GM21381 (cell line): ENCODE results near the gene ITPKB.
A peak's percentile ranks its signal among the peaks of the same experiment; 100 is the strongest.

Source experiments
- ATAC-seq: cut with Tn5 transposase; IDR thresholded peaks from one replicate; pipeline ENCODE4 v1.9.1; 2021; ENCODE audit warnings: mild to moderate bottlenecking, moderate library complexity; ENCODE audit not compliant: unreplicated experiment

Gene ITPKB

DNA sequence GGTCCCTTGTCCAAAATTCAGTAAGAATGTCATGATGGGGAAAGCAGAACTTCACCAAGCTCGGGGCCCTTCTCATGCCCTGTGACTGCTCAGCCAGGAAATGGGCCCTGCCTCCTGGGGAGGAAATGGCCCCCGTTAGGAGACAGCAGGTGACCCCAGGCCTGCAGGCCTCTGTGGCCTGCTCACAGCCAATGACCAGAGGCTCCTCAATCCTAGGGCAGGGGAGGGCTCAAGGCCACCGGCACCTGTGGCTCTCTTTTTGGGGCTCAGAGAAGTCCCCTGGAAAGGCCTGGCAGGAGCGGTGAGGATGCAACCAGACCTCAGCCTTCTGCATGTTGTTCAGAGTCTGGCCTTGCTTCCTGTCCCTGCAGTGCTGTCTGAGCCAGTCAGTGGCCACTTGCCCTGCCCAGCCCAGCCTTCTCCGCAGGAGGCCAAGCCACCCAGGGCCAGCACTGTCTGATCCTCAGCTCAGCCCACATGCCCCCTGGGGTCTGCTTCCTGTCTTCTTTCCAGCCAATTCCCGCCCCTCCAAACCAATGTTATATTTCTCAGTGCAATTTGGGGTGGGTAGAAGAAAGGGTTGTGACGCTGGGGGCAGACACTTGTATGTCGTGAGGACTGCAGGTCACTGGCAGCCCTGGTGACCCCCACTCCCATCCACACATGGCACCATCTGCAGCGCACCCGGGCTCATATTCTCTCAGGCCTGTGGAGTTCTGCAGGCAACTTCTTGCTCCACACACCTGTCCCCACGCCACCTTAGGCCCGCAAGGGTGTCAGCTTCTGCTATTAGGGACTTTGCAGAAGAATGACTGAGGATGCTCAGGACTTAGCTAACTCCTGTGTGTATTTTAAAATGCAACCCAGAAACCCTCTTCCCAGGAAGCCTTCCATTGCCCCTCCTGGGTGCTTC, 83.6 kb downstream of the ITPKB start:
- ATAC-seq: no peak

DNA sequence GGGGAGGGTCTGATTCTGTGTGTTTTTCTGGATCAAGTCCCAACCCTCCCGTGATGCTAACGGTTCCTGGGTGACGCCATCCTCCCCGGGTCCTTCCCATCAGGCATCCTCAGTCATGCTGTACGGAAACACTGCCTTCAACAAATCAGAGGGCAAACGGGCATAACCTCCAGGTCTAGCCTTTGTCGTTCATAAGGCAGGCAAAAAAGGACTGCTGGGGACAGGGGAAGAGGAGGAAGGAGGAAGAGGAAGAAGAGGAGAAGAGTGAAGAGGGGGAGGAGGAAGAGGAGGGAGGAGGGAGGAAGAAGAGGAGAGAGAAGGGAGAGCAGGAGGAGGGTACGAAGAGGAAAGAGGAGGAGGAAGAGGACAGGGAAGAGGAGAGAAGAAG, 84.4 kb downstream of the ITPKB start:
- ATAC-seq: no peak

GRCh38 chr1:226654046-226654667, 84.9 kb downstream of the ITPKB start:
- no peak for ATAC-seq

DNA sequence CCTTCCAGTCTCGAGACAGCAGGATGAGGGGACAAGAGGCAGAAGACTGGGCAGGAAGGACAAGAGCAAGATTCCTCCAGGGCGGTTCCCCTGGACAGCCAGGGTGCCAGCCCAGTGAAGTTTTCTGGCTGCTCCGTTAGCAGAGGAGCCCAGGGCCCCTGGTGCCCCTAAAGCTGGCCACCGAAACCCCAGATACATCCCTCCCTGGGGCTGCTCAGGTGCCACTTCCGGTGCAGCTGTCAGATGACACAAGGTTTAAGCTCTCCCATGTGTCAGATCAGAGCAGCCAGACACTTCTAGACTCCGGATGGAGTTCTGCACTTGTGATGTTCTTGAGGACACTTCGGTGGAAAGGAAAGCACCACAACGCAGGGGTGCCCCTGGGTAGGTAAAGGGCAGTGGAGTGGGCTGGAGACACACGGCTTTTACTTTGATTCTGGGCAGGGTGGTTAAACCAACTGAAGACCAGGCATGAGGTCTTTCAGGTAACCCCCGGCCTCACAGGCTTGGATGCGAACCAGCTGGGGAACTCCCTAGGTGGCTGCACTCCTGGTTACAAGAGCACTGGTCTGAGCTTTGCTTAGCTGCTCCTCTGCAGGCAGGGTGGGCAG, 85.7 kb downstream of the ITPKB start:
- ATAC-seq: peak; percentile 77

DNA sequence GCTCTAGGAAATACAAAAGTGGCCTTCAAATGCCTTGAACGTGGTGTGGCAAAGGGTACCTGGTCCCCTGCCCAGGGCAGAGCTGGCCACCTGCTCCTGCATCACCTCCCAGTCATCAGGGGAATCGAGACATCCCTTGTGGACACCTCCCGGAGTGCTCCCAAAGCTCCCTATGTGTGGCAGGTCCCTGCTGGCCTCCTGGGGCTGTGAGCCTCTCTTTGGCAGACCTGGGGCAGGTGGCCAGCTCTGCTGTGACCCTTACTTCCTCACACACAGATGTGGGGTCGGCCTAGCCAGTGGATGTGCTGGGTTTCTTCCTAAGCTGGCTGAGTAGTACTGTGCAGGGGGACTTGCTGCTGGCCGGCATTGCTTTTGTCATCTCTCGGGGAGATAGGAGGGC, 86.5 kb downstream of the ITPKB start:
- no peak for ATAC-seq

DNA sequence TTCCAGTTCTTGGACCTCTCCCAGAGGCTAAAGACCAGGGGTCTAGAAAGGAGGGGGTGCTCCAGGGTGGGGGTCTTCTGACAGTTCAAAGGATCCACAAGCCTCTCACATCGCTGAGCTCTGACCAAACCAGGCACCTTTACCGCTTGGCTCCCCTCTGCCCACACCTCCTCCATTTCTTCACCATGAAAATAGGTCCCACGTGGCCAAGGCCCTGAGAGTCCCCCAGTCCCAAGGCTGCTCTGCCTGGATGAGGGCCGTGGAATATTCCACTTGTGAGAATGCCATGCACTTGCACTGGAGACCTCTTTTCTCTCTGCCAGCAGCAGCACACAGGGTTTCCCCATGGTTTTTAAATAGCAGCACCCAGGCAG, 87.4 kb downstream of the ITPKB start:
- ATAC-seq: no peak

DNA sequence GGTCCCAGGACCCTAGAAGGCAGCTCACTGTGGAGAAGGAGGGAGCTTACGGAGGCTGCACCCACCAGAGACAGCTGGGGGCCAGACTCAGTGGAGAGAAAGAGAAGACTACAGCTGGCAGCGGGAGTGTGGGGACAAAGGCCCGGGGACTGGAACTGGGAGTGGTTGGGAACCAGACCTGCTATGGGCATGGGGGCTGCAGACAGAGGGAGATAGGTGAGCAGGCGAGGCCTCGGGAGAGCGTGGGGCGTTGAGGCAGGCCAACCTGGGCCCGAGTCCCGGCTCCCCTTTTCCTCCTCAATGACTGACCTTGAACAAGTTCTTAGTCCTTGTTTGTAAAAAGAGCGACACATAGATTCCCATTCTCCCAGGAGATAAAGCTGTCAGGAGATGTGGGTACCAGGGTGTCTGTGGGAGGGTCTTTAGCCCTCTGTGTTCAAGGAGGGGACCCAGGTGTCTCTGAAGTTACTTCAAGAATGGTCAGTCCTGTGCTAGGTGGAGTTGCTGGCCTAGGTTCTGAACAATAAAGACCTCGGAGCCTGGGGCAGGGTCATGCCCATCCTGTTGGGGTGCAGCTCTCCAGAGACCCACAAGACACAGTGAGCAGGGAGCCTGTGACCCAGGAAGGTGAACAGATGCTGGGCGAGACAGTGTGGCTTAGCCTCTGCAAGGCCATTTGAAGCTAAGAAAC, 87.9 kb downstream of the ITPKB start:
- ATAC-seq: no peak

DNA sequence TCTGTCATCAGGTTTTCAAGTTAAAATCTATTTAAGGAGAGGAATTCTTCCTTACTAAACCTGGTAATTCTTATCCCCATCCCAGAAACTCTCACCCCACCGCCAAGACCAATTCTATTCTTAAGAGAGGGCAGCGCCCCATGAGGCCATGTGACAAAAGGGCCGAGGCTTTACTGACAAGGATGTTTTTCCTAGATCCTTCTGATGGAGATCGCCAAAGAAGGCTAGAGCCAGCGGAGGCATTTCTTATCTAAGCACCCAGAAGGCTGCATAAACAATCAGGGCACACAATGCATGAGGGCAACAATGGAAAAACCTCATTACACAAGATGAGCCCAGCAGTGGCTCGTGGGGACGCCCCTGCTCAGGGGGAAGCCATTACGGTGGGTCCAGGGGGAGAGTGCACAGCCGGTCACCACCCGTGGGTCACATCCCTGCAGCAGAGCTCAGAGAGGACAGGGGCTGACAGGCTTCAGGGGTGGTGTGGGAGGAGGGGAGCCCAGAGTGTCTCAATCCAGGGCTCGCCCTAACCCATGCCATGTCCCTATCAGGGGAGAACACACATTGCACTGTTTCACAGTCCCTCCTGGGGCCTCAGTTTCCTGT, 88.7 kb downstream of the ITPKB start:
- no peak for ATAC-seq

- ATAC-seq: no peak
Observed at GRCh38 chr1:226649780-226650179, 89.3 kb downstream of the ITPKB start.

DNA sequence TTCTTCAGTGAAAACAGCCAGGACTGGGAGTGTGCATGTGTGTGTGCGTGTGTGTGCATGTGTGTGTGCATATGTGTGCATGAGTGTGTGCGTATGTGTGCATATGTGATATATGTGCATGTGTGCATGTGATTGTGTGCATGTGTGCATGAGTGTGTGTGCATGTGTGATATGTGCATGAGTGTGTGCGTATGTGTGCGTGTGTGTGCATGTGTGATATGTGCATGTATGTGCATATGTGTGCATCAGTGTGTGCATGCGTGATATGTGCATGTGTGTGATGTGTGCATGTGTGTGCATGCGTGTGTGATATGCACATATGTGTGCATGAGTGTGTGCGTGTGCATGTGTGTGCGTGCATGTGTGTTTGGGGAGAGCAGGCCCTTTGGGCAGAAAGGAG, 89.8 kb downstream of the ITPKB start:
- no peak for ATAC-seq

DNA sequence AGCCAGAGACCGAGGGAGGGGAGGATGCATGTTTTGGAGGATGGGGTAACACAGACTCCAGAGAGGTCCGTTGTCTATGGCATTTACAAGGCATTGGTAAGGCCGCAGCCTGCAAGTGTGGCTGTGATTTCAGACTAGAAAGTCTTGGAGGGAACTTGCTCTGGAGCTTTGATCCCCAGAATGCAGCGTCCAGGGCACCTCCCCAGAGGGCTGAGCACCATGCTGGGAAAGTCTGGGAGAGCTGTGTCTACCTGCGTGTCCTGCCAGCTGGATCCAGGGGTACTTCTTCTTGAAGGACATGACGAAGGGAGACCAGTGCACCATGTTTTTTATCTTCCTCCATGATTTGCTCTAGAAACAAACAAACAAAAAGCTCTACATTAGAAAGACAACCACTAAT, 90.7 kb downstream of the ITPKB start:
- no peak for ATAC-seq

GRCh38 chr1:226647719-226648118, 91.4 kb downstream of the ITPKB start:
- ATAC-seq: no peak

DNA sequence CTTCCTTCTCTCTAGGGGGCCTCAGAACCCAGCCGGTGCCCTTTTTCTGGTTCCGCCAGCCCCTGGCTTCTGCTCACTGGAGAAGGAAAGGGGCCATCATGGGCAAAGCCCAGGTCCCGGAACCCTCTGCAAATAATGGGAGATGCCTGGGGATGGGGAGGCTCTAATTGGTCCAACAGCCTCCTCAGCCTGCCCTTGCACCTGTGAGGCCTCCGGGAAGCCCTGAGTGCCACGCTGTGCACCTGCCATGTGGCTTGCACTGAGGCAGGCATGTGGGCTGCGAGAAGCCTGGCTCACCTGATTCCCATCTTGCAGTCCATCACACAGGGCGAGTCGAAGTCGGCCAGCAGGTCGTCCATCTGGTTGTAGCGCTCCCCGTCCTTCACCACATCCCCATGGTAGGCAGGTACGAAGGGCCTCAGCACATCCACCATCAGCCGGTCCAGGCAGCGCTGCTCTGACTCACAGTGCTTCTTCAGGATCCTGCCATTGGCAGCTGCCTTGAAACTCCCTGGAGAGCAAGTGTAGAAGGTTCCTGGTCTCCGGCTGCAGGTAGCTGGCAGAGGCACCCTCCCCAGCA, 92.1 kb downstream of the ITPKB start:
- no peak for ATAC-seq

DNA sequence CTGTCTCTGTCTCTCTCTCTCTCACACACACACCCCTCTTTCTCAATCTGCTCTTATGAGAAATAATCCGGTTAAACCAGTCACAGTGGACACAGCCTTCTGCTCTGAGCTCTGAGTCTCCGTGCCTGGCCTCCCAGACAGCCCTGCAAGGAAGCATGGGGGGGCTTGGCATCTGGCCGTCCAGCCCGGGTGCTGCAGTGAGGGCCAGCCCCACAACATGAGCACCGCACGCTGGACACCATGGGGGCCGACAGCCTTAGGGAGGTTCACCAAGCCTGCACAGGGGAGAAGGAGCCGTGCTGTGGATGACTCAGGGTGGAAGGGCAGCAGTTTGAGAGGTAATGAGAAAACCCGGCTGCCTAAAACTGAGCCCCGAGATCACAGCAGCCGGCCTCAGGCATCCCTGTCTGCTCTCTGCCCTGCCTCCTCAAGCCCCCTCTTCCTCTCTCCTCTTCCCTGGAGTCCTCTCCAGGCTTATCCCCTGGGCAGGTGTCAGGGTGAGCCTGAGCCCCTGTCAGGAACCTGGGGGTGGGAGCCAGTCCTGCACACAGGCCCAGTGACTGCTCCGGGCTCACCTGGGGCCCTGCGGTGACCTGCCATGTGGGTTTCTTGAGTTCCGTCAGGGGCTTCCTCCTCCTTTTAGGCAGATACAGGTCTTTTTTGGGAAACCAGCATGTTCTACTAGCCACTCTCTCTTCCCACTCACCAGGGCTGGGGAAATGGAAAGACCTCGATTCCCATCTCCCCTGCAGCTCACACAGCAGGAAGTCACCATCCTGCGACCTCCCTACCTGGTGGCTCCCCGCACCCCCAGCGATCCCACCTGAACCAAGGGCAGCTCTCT, 92.8 kb downstream of the ITPKB start:
- no peak for ATAC-seq

- no peak for ATAC-seq
Observed at GRCh38 chr1:226645279-226645976, 93.7 kb downstream of the ITPKB start.

GRCh38 chr1:226644541-226645176, 94.4 kb downstream of the ITPKB start:
- ATAC-seq: no peak

DNA sequence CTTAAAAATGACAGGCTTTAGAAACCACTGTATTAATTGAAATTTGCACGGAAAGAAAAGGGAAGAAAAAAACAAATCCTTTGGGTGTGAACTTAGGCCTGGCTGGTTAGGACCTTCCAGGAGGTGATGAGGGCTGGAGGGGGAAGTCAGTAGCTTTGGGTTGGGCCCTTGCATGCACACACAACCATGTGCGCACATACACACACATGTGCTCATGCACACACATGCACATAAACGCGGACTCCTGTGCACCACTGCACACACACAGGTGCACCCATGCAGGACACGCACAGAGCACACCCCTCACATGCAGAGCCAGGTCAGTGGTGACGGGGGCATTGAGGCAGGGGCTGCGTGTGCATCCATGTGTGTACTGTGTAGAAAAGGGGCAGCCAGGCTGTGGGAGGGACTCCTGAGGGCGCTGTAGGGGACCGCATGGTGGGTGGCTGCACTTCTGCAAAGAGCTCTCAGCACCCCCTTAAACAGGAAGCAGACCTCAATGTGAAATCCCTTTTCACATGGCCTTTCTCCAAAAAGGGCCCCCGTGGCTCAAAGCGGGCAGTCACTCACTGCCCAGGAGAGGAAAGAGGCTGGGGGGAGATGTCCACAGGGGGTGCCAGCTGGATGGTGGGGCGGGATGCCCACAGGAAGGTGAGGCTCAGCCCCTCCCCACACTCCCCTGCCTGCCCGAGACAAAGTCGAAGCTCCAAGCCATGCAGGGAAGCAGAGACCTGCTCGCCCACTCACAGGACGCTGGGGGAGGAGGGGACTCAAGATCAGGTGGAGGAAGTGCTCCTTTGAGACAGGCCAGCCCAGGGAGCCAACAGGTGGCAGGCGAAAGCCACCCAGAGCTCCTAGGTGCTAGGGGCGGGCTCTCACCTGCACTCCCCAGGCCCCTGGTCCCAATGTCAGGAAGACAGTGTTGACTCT, 95.2 kb downstream of the ITPKB start:
- ATAC-seq: no peak

- peak; percentile 65 for ATAC-seq
Observed at GRCh38 chr1:226643177-226643576, 95.9 kb downstream of the ITPKB start.
